Calu3 (cell line): ENCODE results near the gene ECEL1. TPM values are rescaled to one million over a fixed set of nuclear protein-coding genes. Genes with fewer than 3 reads are reported as not detected.

Experiments used
- BruUV-seq: library from RNA; stranded (reverse); fragments of 400-500 nt; replicated peaks from 2 replicates; lab custom pipeline; 2021; lab: Mats Ljungman, UMichigan
- CTCF ChIA-PET: fragments of 300-600 bp; sonication (Branson Sonifier 250); formaldehyde crosslinking; loops from one replicate; lab custom pipeline; 2022; ENCODE audit warnings: antibody characterized with exemption; lab: Charles Lee
- DNase-seq: peaks from one replicate; pipeline ENCODE4 v3.0.0; 2022
- H3K27ac Mint-ChIP-seq: one replicate; pipeline ENCODE4 v1.8.0; 2022; ENCODE audit warnings: mixed read lengths; ENCODE audit not compliant: unreplicated experiment
- H3K27me3 Mint-ChIP-seq: one replicate; pipeline ENCODE4 v1.8.0; 2022; ENCODE audit warnings: mixed read lengths; ENCODE audit not compliant: unreplicated experiment
- H3K36me3 Mint-ChIP-seq: one replicate; pipeline ENCODE4 v1.8.0; 2022; ENCODE audit warnings: mild to moderate bottlenecking, moderate library complexity, mixed read lengths; ENCODE audit not compliant: insufficient read depth, unreplicated experiment
- H3K4me1 Mint-ChIP-seq: one replicate; pipeline ENCODE4 v1.8.0; 2022; ENCODE audit warnings: mild to moderate bottlenecking, low read depth, mixed read lengths; ENCODE audit not compliant: unreplicated experiment
- H3K4me3 Mint-ChIP-seq: one replicate; pipeline ENCODE4 v1.8.0; 2022; ENCODE audit warnings: mild to moderate bottlenecking, low read depth, moderate library complexity, mixed read lengths; ENCODE audit not compliant: unreplicated experiment
- H3K9me3 Mint-ChIP-seq: one replicate; pipeline ENCODE4 v1.8.0; 2022; ENCODE audit warnings: low read depth, mixed read lengths; ENCODE audit not compliant: unreplicated experiment
- CTCF ChIP-seq: fragments of 200-600 bp; IDR thresholded peaks from one replicate; pipeline ENCODE4 v1.8.0; 2022; ENCODE audit warnings: antibody characterized with exemption; ENCODE audit not compliant: unreplicated experiment
- intact Hi-C: fragments of 100-400 bp; cut with micrococcal nuclease; formaldehyde crosslinking; loops from one replicate; pipeline ENCODE4 v1.10.0; 2022; ENCODE audit not compliant: unreplicated experiment
- total RNA-seq: library from RNA; stranded (reverse); gene quantifications from 2 replicates; pipeline ENCODE4 v1.2.3, GENCODE V29; 2022

The ECEL1 gene
- total RNA-seq, 1 experiment from 2014 or later = not detected

- H3K27me3 Mint-ChIP-seq = peaks cover 89% of the 10 kb centered on the region
- BruUV-seq = no TSS peak
- H3K27ac Mint-ChIP-seq = no peak overlapping the region
- H3K4me1 Mint-ChIP-seq = no peaks in the 10 kb centered on the region
- no peak overlapping the region for H3K4me3 Mint-ChIP-seq
- intact Hi-C loops = no loop called here
- no peak for DNase-seq
- CTCF ChIA-PET = no interaction called here
- no peaks in the 10 kb centered on the region for H3K36me3 Mint-ChIP-seq
- TF ChIP-seq CTCF = no peak
- no peaks in the 10 kb centered on the region for H3K9me3 Mint-ChIP-seq
Observed at GRCh38 chr2:232460171-232460570, 27.5 kb downstream of the ECEL1 start.

GRCh38 chr2:232459419-232460035 lies 28.1 kb downstream of the ECEL1 start:
- Mint-ChIP-seq H3K4me3 (no peak overlapping the region), H3K27ac (no peak overlapping the region), H3K27me3 (peaks cover 95% of the 10 kb centered on the region), H3K36me3 (no peaks in the 10 kb centered on the region), H3K9me3 (no peaks in the 10 kb centered on the region), H3K4me1 (no peaks in the 10 kb centered on the region)
- CTCF ChIA-PET = no interaction called here
- intact Hi-C loops = no loop called here
- no peak for DNase-seq
- TF ChIP-seq CTCF = no peak
- BruUV-seq = no TSS peak

GRCh38 chr2:232458661-232459418 lies 28.8 kb downstream of the ECEL1 start:
- TF ChIP-seq CTCF = no peak
- H3K27me3 Mint-ChIP-seq = peaks cover 97% of the 10 kb centered on the region
- CTCF ChIA-PET = no interaction called here
- DNase-seq = no peak
- intact Hi-C loops = no loop called here
- H3K27ac Mint-ChIP-seq = no peak overlapping the region
- BruUV-seq = no TSS peak
- no peaks in the 10 kb centered on the region for H3K36me3 Mint-ChIP-seq
- no peaks in the 10 kb centered on the region for H3K4me1 Mint-ChIP-seq
- H3K4me3 Mint-ChIP-seq = no peak overlapping the region
- H3K9me3 Mint-ChIP-seq = no peaks in the 10 kb centered on the region

GRCh38 chr2:232458051-232458660 lies 29.5 kb downstream of the ECEL1 start:
- intact Hi-C loops = no loop called here
- CTCF ChIA-PET = no interaction called here
- Mint-ChIP-seq H3K4me1 (no peaks in the 10 kb centered on the region), H3K9me3 (no peaks in the 10 kb centered on the region), H3K36me3 (no peaks in the 10 kb centered on the region), H3K4me3 (no peak overlapping the region), H3K27me3 (peaks cover 97% of the 10 kb centered on the region), H3K27ac (no peak overlapping the region)
- DNase-seq = no peak
- TF ChIP-seq CTCF = no peak
- no TSS peak for BruUV-seq
